Hematopoietic multipotent progenitor cell (in vitro differentiated cells): ENCODE measurements around the gene PGP. TPM values are rescaled to one million over a fixed set of nuclear protein-coding genes. Genes with fewer than 3 reads are reported as not detected.

ENCODE experiments used
- DNase-seq, 3 donors: peaks; one replicate each; pipeline ENCODE4 v3.0.0-alpha.2; 2011 to 2015; ENCODE audit warnings: low read depth in 2 of 3, low spot score in 2 of 3
- total RNA-seq: library from RNA; depleted of rRNA; stranded (reverse); fragments of >200 nt; gene quantifications from one replicate; pipeline ENCODE4 v1.2.3, GENCODE V29; 2012

Gene PGP
- total RNA-seq, 1 donor = 12.9 TPM

GRCh38 chr16:2238150-2238837 is 23.7 kb upstream of the PGP start:
- DNase-seq = no peak

- no peak for DNase-seq
These were observed 23.0 kb upstream of the PGP start for GRCh38 chr16:2237493-2238149.

- no peak for DNase-seq
These were observed 22.5 kb upstream of the PGP start for GRCh38 chr16:2237102-2237482.

- DNase-seq = no peak
These were observed 21.9 kb upstream of the PGP start, which contains the start of gene DNASE1L2 for GRCh38 chr16:2236337-2237101. Gene DNASE1L2, plus strand, starts transcription at chr16:2236444. Its CDS starts 373 bp downstream, at chr16:2236817.

- no peak for DNase-seq
These were observed 21.2 kb upstream of the PGP start for GRCh38 chr16:2235695-2236336.

GRCh38 chr16:2235234-2235651 is 20.6 kb upstream of the PGP start:
- no peak for DNase-seq

- DNase-seq = no peak
These were observed 20.2 kb upstream of the PGP start for GRCh38 chr16:2234813-2235170.

- DNase-seq = no peak
These were observed 19.5 kb upstream of the PGP start for GRCh38 chr16:2233872-2234812.

GRCh38 chr16:2233046-2233775 is 18.6 kb upstream of the PGP start:
- DNase-seq = no peak

GRCh38 chr16:2232094-2232990 is 17.7 kb upstream of the PGP start:
- no peak for DNase-seq

GRCh38 chr16:2231016-2231931 is 16.6 kb upstream of the PGP start:
- DNase-seq = no peak

GRCh38 chr16:2230376-2230775 is 15.7 kb upstream of the PGP start:
- no peak for DNase-seq

- DNase-seq = no peak
These were observed 15.1 kb upstream of the PGP start for GRCh38 chr16:2229632-2230250.

- no peak for DNase-seq
These were observed 14.5 kb upstream of the PGP start for GRCh38 chr16:2229091-2229490.

GRCh38 chr16:2228161-2228824 is 13.7 kb upstream of the PGP start:
- no peak for DNase-seq

GRCh38 chr16:2226918-2227317 is 12.3 kb upstream of the PGP start:
- no peak for DNase-seq
